Measurements from ENCODE around the gene NTN3.

GRCh38 chr16:2425825-2426430 is 45.2 kb upstream of the NTN3 start:
- no peak for TF ChIP-seq POLR2A (IDR thresholded peaks at IDR 0.05)
- TF ChIP-seq, protein P1, sequence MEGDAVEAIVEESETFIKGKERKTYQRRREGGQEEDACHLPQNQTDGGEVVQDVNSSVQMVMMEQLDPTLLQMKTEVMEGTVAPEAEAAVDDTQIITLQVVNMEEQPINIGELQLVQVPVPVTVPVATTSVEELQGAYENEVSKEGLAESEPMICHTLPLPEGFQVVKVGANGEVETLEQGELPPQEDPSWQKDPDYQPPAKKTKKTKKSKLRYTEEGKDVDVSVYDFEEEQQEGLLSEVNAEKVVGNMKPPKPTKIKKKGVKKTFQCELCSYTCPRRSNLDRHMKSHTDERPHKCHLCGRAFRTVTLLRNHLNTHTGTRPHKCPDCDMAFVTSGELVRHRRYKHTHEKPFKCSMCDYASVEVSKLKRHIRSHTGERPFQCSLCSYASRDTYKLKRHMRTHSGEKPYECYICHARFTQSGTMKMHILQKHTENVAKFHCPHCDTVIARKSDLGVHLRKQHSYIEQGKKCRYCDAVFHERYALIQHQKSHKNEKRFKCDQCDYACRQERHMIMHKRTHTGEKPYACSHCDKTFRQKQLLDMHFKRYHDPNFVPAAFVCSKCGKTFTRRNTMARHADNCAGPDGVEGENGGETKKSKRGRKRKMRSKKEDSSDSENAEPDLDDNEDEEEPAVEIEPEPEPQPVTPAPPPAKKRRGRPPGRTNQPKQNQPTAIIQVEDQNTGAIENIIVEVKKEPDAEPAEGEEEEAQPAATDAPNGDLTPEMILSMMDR (IDR thresholded peaks at IDR 0.05): no peak

Data from tibial nerve (tissue), 3 donors.